ENCODE measurements around the gene IQGAP2. TPM values are rescaled to one million over a fixed set of nuclear protein-coding genes. Genes with fewer than 3 reads are reported as not detected.

The IQGAP2 gene
- total and polyA plus RNA-seq, 2 of the 8 experiments (the other 6 are each of a cell fraction or from before 2014, with no cell fraction given): 19.7 to 66.0 TPM

- Histone ChIP-seq H4K91ac (replicated peaks; ENCODE audit: insufficient read length, low read length) (no peak overlapping the region), H3K27me3 (replicated peaks in 1 of 4; ENCODE audit: control insufficient read depth in 3 of 4, extremely low read depth in 1 of 4, insufficient read depth in 3 of 4, low read length in 3 of 4) (no peaks in the 10 kb centered on the region), H3K18ac (ENCODE audit: extremely low read depth, low read length) (no peak overlapping the region), H4K20me1 (replicated peaks in 1 of 2; ENCODE audit: control insufficient read depth in 1 of 2, insufficient read depth in 2 of 2, low read length in 2 of 2) (no peaks in the 10 kb centered on the region), H3K4me3 (ENCODE audit: extremely low read depth in 1 of 4, insufficient read depth in 2 of 4, low read depth in 3 of 4, low read length in 4 of 4) (no peak overlapping the region), H3K56ac (replicated peaks; ENCODE audit: insufficient read length, low read depth, low read length) (no peak overlapping the region), H3K23ac (ENCODE audit: insufficient read length) (no peak overlapping the region), H3K79me2 (ENCODE audit: control insufficient read depth in 1 of 2, insufficient read depth in 2 of 2, low read length in 2 of 2) (peaks cover 2 to 37% of the 10 kb centered on the region in 2 experiments; a peak in 2 of 4 replicates), H3K14ac (ENCODE audit: insufficient read length) (no peak overlapping the region), H3K23me2 (ENCODE audit: low read depth, low read length) (no peaks in the 10 kb centered on the region), H2AFZ (ENCODE audit: low read length) (no peak overlapping the region), H3K4ac (replicated peaks; ENCODE audit: insufficient read length, low read depth, low read length) (no peak overlapping the region), H3K9ac (replicated peaks in 1 of 4; ENCODE audit: extremely low read depth in 1 of 4, low read depth in 3 of 4, low read length in 3 of 4) (no peak overlapping the region), H4K8ac (ENCODE audit: extremely low read depth, insufficient read depth, low read length) (no peak overlapping the region), H2BK5ac (ENCODE audit: low read depth, low read length) (no peak overlapping the region), H2BK12ac (ENCODE audit: low read depth, low read length) (no peak overlapping the region), H2BK15ac (ENCODE audit: low read length) (no peak overlapping the region), H3K36me3 (ENCODE audit: control insufficient read depth in 2 of 4, insufficient read depth in 4 of 4, low read length in 3 of 4) (no peaks in the 10 kb centered on the region), H4K5ac (ENCODE audit: insufficient read length, low read depth, low read length) (no peak overlapping the region), H2AK5ac (ENCODE audit: low read depth, low read length) (no peak overlapping the region), H3K27ac (ENCODE audit: low read depth, low read length) (no peak overlapping the region), H2BK120ac (replicated peaks; ENCODE audit: low read depth, low read length) (no peak overlapping the region), H3K9me3 (ENCODE audit: insufficient read depth in 2 of 2, low read depth in 1 of 2, low read length in 1 of 2) (0 out of 4 replicates have a peak, but pooled peaks cover 0 to 2% of the 10 kb centered on the region in 2 experiments), H3K4me1 (replicated peaks in 1 of 4; ENCODE audit: control insufficient read depth in 3 of 4, insufficient read depth in 4 of 4, low read length in 3 of 4) (no peaks in the 10 kb centered on the region), H3K4me2 (ENCODE audit: insufficient read depth in 1 of 2, low read depth in 2 of 2, low read length in 2 of 2) (no peak overlapping the region), H3K79me1 (ENCODE audit: low read depth, low read length) (no peaks in the 10 kb centered on the region; the same call in 1 of the 2 replicates), H2BK20ac (ENCODE audit: low read length) (no peak overlapping the region)
- 93% methylated on average over 6 of the region's 6 CpGs; no CpG with 5 or more reads in 1 of the 2 experiments for WGBS, 2 experiments (ENCODE audit: extremely low coverage in 1 of 2, insufficient coverage in 1 of 2, insufficient read length in 1 of 2, insufficient replicate concordance in 2 of 2, low coverage in 1 of 2, low lambda C conversion rate in 2 of 2, missing lambda C conversion rate in 1 of 2)
- POLR2A ChIA-PET (ENCODE audit: partially characterized antibody): interaction anchor here (1.4 kb wide), 1 partner anchor 9 kb away, joined by 4 read pairs; no protein-coding TSS in a partner anchor
- DNase-seq (ENCODE audit: low read depth in 1 of 2, low spot score in 2 of 2): no peak
- FAIRE-seq: no peak
- CTCF ChIA-PET (ENCODE audit: partially characterized antibody): interaction anchor here (1.8 kb wide), 1 partner anchor 9 kb away, joined by 6 read pairs; no protein-coding TSS in a partner anchor
- TF ChIP-seq BCL11A (IDR thresholded peaks at IDR 0.05; ENCODE audit: low read depth in 2 of 2, low read length in 2 of 2): no peak
- no peak for TF ChIP-seq SRF (IDR thresholded peaks at IDR 0.05; ENCODE audit: low read depth, low read length)
- no peak for TF ChIP-seq GTF2F1 (IDR thresholded peaks at IDR 0.05; ENCODE audit: borderline replicate concordance, low read depth, low read length)
- no peak for TF ChIP-seq JUN (IDR thresholded peaks at IDR 0.05; ENCODE audit: low read depth, low read length)
- TF ChIP-seq BRCA1 (IDR thresholded peaks at IDR 0.05; ENCODE audit: low read depth, low read length): no peak
- no peak for TF ChIP-seq RNF2 (IDR thresholded peaks at IDR 0.05; ENCODE audit: borderline replicate concordance, low read depth, low read length, missing control alignments, poor library complexity, severe bottlenecking)
- no peak for TF ChIP-seq CHD2 (IDR thresholded peaks at IDR 0.05; ENCODE audit: low read length)
- TF ChIP-seq JUND (IDR thresholded peaks at IDR 0.05; ENCODE audit: low read length): no peak
- TF ChIP-seq KDM4A (IDR thresholded peaks at IDR 0.05; ENCODE audit: low read depth, low read length, severe bottlenecking): no peak
- TF ChIP-seq SP4 (IDR thresholded peaks at IDR 0.05; ENCODE audit: low read length): no peak
- no peak for TF ChIP-seq GABPA (IDR thresholded peaks at IDR 0.05; ENCODE audit: borderline replicate concordance, insufficient read depth, low read length)
- TF ChIP-seq RBBP5 (IDR thresholded peaks at IDR 0.05; ENCODE audit: borderline replicate concordance, low read depth, low read length): no peak
- no peak for TF ChIP-seq TBP (IDR thresholded peaks at IDR 0.05; ENCODE audit: low read depth, low read length)
Measured at GRCh38 chr5:76441890-76442673, 39.0 kb downstream of the IQGAP2 start.

Measured in H1 (cell line).